Keratinocyte (primary cell): ENCODE measurements around the gene MRPL52. TPM values are rescaled to one million over a fixed set of nuclear protein-coding genes. Genes with fewer than 3 reads are reported as not detected.

Experiments
- DNase-seq: peaks from one replicate; pipeline ENCODE4 v3.0.0-alpha.2; 2011; ENCODE audit warnings: low read depth, missing footprints, low spot score
- FAIRE-seq: peaks from 2 replicates; lab custom pipeline; 2011; peaks lifted over from hg19 to GRCh38; lab: Jason Lieb, UNC
- H2AFZ ChIP-seq: 2 replicates; pipeline ENCODE4 v1.6.0; 2012; ENCODE audit warnings: low read length, control low read depth, inconsistent platforms; ENCODE audit not compliant: control insufficient read depth
- H3K27ac ChIP-seq: 2 replicates; pipeline ENCODE4 v1.5.1; 2011; ENCODE audit warnings: low read length; ENCODE audit not compliant: control insufficient read depth, insufficient read depth
- H3K27me3 ChIP-seq: 3 replicates; pipeline ENCODE4 v1.6.0; 2011; ENCODE audit warnings: low read length; ENCODE audit not compliant: control insufficient read depth, insufficient read depth; ENCODE audit errors: extremely low read depth
- H3K36me3 ChIP-seq, 2 experiments: 2 replicates in 1 of 2; 3 replicates in 1 of 2; pipeline ENCODE4 v1.5.1; 2011; ENCODE audit warnings: low read length in 2 of 2, mild to moderate bottlenecking in 1 of 2; ENCODE audit not compliant: control insufficient read depth in 2 of 2, insufficient read depth in 2 of 2; ENCODE audit errors: extremely low read depth in 1 of 2
- H3K4me1 ChIP-seq: 3 replicates; pipeline ENCODE4 v1.5.1; 2011; ENCODE audit warnings: low read length; ENCODE audit not compliant: control insufficient read depth, insufficient read depth; ENCODE audit errors: extremely low read depth
- H3K4me2 ChIP-seq: 3 replicates; pipeline ENCODE4 v1.6.0; 2011; ENCODE audit warnings: low read depth, low read length; ENCODE audit not compliant: control insufficient read depth, insufficient read depth; ENCODE audit errors: extremely low read depth
- H3K4me3 ChIP-seq, 3 experiments: fragments of 200-600 bp in 1 of 3; sonication (generic) in 1 of 3; 2 replicates in 2 of 3; 3 replicates in 1 of 3; pipeline ENCODE4 v1.5.1; 2011 to 2016; ENCODE audit warnings: low read length in 3 of 3, mild to moderate bottlenecking in 3 of 3, control low read depth in 2 of 3, inconsistent platforms in 1 of 3, low read depth in 1 of 3, mixed read lengths in 1 of 3, mixed run types in 1 of 3, moderate library complexity in 1 of 3; ENCODE audit not compliant: control insufficient read depth in 2 of 3, insufficient read depth in 2 of 3; ENCODE audit errors: extremely low read depth in 1 of 3
- H3K79me2 ChIP-seq: 2 replicates; pipeline ENCODE4 v1.6.0; 2012; ENCODE audit warnings: low read length; ENCODE audit not compliant: control insufficient read depth, insufficient read depth
- H3K9ac ChIP-seq: 3 replicates; pipeline ENCODE4 v1.6.0; 2011; ENCODE audit warnings: low read length; ENCODE audit not compliant: control insufficient read depth, insufficient read depth; ENCODE audit errors: extremely low read depth
- H3K9me1 ChIP-seq: 3 replicates; pipeline ENCODE4 v1.6.0; 2011; ENCODE audit warnings: low read length; ENCODE audit not compliant: control insufficient read depth, insufficient read depth; ENCODE audit errors: extremely low read depth
- H3K9me3 ChIP-seq: 2 replicates; pipeline ENCODE4 v1.5.1; 2012; ENCODE audit warnings: low read depth, low read length; ENCODE audit not compliant: control insufficient read depth
- H4K20me1 ChIP-seq: 3 replicates; pipeline ENCODE4 v1.6.0; 2011; ENCODE audit warnings: low read length; ENCODE audit not compliant: control insufficient read depth, insufficient read depth; ENCODE audit errors: extremely low read depth
- CTCF ChIP-seq, 3 experiments: IDR thresholded peaks in 1 of 3; conservative IDR thresholded peaks in 1 of 3; optimal IDR thresholded peaks in 1 of 3; 2 replicates in 2 of 3; 3 replicates in 1 of 3; pipeline versions ENCODE3 to v1.5.1; 2011; ENCODE audit warnings: low read length in 3 of 3, mild to moderate bottlenecking in 3 of 3, moderate library complexity in 2 of 3, control low read depth in 1 of 3, inconsistent platforms in 1 of 3; ENCODE audit not compliant: insufficient read depth in 2 of 3; ENCODE audit errors: extremely low read depth in 1 of 3
- EZH2 ChIP-seq: IDR thresholded peaks from one replicate; pipeline ENCODE4 v1.6.1; 2012; ENCODE audit warnings: inconsistent platforms, mild to moderate bottlenecking, low read length, moderate library complexity
- dilution Hi-C: fragments of 300-500 bp; cut with MboI; formaldehyde crosslinking; loops from one replicate; pipeline ENCODE4 v1.7.0; 2020; ENCODE audit warnings: low sequenced_read_pairs; ENCODE audit not compliant: extremely low pct_ligation_motif_present
- polyA plus RNA-seq, 5 experiments: library from polyadenylated mRNA; depleted of rRNA in 3 of 5; stranded (reverse) in 3 of 5; stranded (forward) in 1 of 5; unstranded in 1 of 5; fragments of >200 nt; gene quantifications; 1 replicate in 1 of 5; 2 replicates in 3 of 5; 3 replicates in 1 of 5; pipeline versions ENCODE4 v1.2.1 to v1.2.3, GENCODE V29; 2011 to 2012; ENCODE audit warnings: missing spikeins in 2 of 5, low read depth in 1 of 5, low replicate concordance in 1 of 5

Gene MRPL52
- polyA plus RNA-seq, 1 donor (not counting 4 experiments of a cell fraction or from before 2014, with no cell fraction given) = 104 TPM

GRCh38 chr14:22830443-22831010 lies 840 bp downstream of the MRPL52 start:
- Histone ChIP-seq H3K9ac (peak overlapping the region; percentile 93), H4K20me1 (no peaks in the 10 kb centered on the region), H3K9me1 (no peaks in the 10 kb centered on the region), H3K4me3 (peak overlapping the region; percentile 70 to 99 (median 92)), H3K27ac (peak overlapping the region; percentile 82), H3K4me2 (peak overlapping the region; percentile 97), H3K36me3 (peaks cover 9 to 13% of the 10 kb centered on the region in 2 experiments), H3K9me3 (no peaks in the 10 kb centered on the region), H3K27me3 (no peaks in the 10 kb centered on the region), H3K4me1 (peaks cover 13% of the 10 kb centered on the region), H3K79me2 (peaks cover 24% of the 10 kb centered on the region), H2AFZ (no peak overlapping the region)
- FAIRE-seq (no peak), DNase-seq (no peak)
- dilution Hi-C loops = no loop called here
- TF ChIP-seq CTCF (optimal IDR thresholded peaks at IDR 0.05 in 1 of 3, IDR thresholded peaks at IDR 0.05 in 1 of 3, conservative IDR thresholded peaks at IDR 0.05 in 1 of 3; ENCODE audit: extremely low read depth in 1 of 3, insufficient read depth in 2 of 3, low read length in 3 of 3) = no peak
- no peak for TF ChIP-seq EZH2

GRCh38 chr14:22835505-22835904 lies 5.8 kb downstream of the MRPL52 start:
- H2AFZ ChIP-seq = no peak overlapping the region
- no peaks in the 10 kb centered on the region for H3K9me1 ChIP-seq
- DNase-seq (no peak), FAIRE-seq (no peak)
- peaks cover 13 to 29% of the 10 kb centered on the region in 2 experiments for H3K36me3 ChIP-seq
- no peak overlapping the region for H3K4me3 ChIP-seq
- peaks cover 59% of the 10 kb centered on the region for H3K79me2 ChIP-seq
- H3K27ac ChIP-seq = no peak overlapping the region
- peaks cover 31% of the 10 kb centered on the region for H3K4me1 ChIP-seq
- no peaks in the 10 kb centered on the region for H3K9me3 ChIP-seq
- TF ChIP-seq CTCF (optimal IDR thresholded peaks at IDR 0.05 in 1 of 3, IDR thresholded peaks at IDR 0.05 in 1 of 3, conservative IDR thresholded peaks at IDR 0.05 in 1 of 3; ENCODE audit: extremely low read depth in 1 of 3, insufficient read depth in 2 of 3, low read length in 3 of 3) = no peak
- no peak overlapping the region for H3K4me2 ChIP-seq
- dilution Hi-C loops = no loop called here
- no peaks in the 10 kb centered on the region for H4K20me1 ChIP-seq
- no peak overlapping the region for H3K9ac ChIP-seq
- H3K27me3 ChIP-seq = no peaks in the 10 kb centered on the region
